Measurements from ENCODE around the gene USP37. TPM values are rescaled to one million over a fixed set of nuclear protein-coding genes. Genes with fewer than 3 reads are reported as not detected.
"Not testable (repeated sequence)": the region's sequence is repeated elsewhere in the genome, so short reads cannot be mapped to it uniquely, and the experiment has no call there.

The USP37 gene
- total RNA-seq, 1 experiment from 2014 or later, result 11.6 TPM

- H2AFZ ChIP-seq (ENCODE audit: low read length), result no peak overlapping the region
- H3K27ac ChIP-seq (ENCODE audit: low read length), result no peak overlapping the region
- no TSS peak for BruUV-seq (replicated peaks)
- peaks cover 41% of the 10 kb centered on the region for H3K36me3 ChIP-seq (ENCODE audit: low read depth, low read length)
- no peaks in the 10 kb centered on the region for H3K9me2 ChIP-seq (replicated peaks; ENCODE audit: low read length)
- DNase-seq, result no peak
- H4K20me1 ChIP-seq (ENCODE audit: low read length), result no peaks in the 10 kb centered on the region
- CTCF ChIA-PET, result no interaction called here
- H3K9me3 ChIP-seq (ENCODE audit: low read length), result no peaks in the 10 kb centered on the region
- intact Hi-C loops (cut with micrococcal nuclease), result no loop called here
- H3K4me1 ChIP-seq (ENCODE audit: insufficient read depth, low read length), result no peaks in the 10 kb centered on the region
- ATAC-seq, result no peak
- POLR2A ChIA-PET (ENCODE audit: unreplicated experiment), result no interaction called here
- no peak overlapping the region for H3K4me2 ChIP-seq (ENCODE audit: low read length)
- no peak overlapping the region for H3K4me3 ChIP-seq (ENCODE audit: low read length)
- H3K79me2 ChIP-seq (ENCODE audit: low read length), result peaks cover 9% of the 10 kb centered on the region
- no peak for TF ChIP-seq EZH2 (IDR thresholded peaks at IDR 0.05; ENCODE audit: low read length, unreplicated experiment)
- no peak for TF ChIP-seq EZH2phosphoT487 (IDR thresholded peaks at IDR 0.05; ENCODE audit: borderline replicate concordance, low read length)
- no peak for TF ChIP-seq CTCF (conservative IDR thresholded peaks at IDR 0.05; ENCODE audit: low read depth, low read length)
- H3K27me3 ChIP-seq (ENCODE audit: low read length), result no peaks in the 10 kb centered on the region
- H3K9ac ChIP-seq (ENCODE audit: low read length), result no peak overlapping the region
- H3F3A ChIP-seq (ENCODE audit: low read length, unreplicated experiment), result no peaks in the 10 kb centered on the region
Observed at GRCh38 chr2:218558986-218559385, 9.2 kb downstream of the USP37 start.

- TF ChIP-seq EZH2 (IDR thresholded peaks at IDR 0.05; ENCODE audit: low read length, unreplicated experiment), result no peak
- no peak for TF ChIP-seq EZH2phosphoT487 (IDR thresholded peaks at IDR 0.05; ENCODE audit: borderline replicate concordance, low read length)
- TF ChIP-seq CTCF (conservative IDR thresholded peaks at IDR 0.05; ENCODE audit: low read depth, low read length), result no peak
- no TSS peak for BruUV-seq (replicated peaks)
- no peak overlapping the region for H2AFZ ChIP-seq (ENCODE audit: low read length)
- no peak overlapping the region for H3K4me2 ChIP-seq (ENCODE audit: low read length)
- intact Hi-C loops (cut with micrococcal nuclease), result no loop called here
- H3K4me3 ChIP-seq (ENCODE audit: low read length), result no peak overlapping the region
- CTCF ChIA-PET, result no interaction called here
- POLR2A ChIA-PET (ENCODE audit: unreplicated experiment), result interaction anchor here (0.7 kb wide), 1 partner anchor 200 kb away, joined by 5 read pairs; no protein-coding TSS in a partner anchor
- ATAC-seq (peak; percentile 27), DNase-seq (no peak)
- H3K9ac ChIP-seq (ENCODE audit: low read length), result no peak overlapping the region
- no peaks in the 10 kb centered on the region for H3K9me3 ChIP-seq (ENCODE audit: low read length)
- H3K27ac ChIP-seq (ENCODE audit: low read length), result no peak overlapping the region
- no peaks in the 10 kb centered on the region for H3F3A ChIP-seq (ENCODE audit: low read length, unreplicated experiment)
- no peaks in the 10 kb centered on the region for H3K9me2 ChIP-seq (replicated peaks; ENCODE audit: low read length)
- no peaks in the 10 kb centered on the region for H3K4me1 ChIP-seq (ENCODE audit: insufficient read depth, low read length)
- no peaks in the 10 kb centered on the region for H4K20me1 ChIP-seq (ENCODE audit: low read length)
- no peaks in the 10 kb centered on the region for H3K27me3 ChIP-seq (ENCODE audit: low read length)
- H3K36me3 ChIP-seq (ENCODE audit: low read depth, low read length), result peaks cover 41% of the 10 kb centered on the region
- no peaks in the 10 kb centered on the region for H3K79me2 ChIP-seq (ENCODE audit: low read length)
Observed at GRCh38 chr2:218557941-218558340, 10.2 kb downstream of the USP37 start.

GRCh38 chr2:218555527-218555926 lies 12.6 kb downstream of the USP37 start:
- ChIA-PET CTCF (no interaction called here), POLR2A (ENCODE audit: unreplicated experiment) (no interaction called here)
- TF ChIP-seq CTCF (conservative IDR thresholded peaks at IDR 0.05; ENCODE audit: low read depth, low read length), result no peak
- no peak for TF ChIP-seq EZH2phosphoT487 (IDR thresholded peaks at IDR 0.05; ENCODE audit: borderline replicate concordance, low read length)
- no peak for TF ChIP-seq EZH2 (IDR thresholded peaks at IDR 0.05; ENCODE audit: low read length, unreplicated experiment)
- Histone ChIP-seq H4K20me1 (ENCODE audit: low read length) (no peaks in the 10 kb centered on the region), H3K4me1 (ENCODE audit: insufficient read depth, low read length) (no peaks in the 10 kb centered on the region), H3K36me3 (ENCODE audit: low read depth, low read length) (peaks cover 43% of the 10 kb centered on the region), H3K27me3 (ENCODE audit: low read length) (no peaks in the 10 kb centered on the region), H3F3A (ENCODE audit: low read length, unreplicated experiment) (no peaks in the 10 kb centered on the region), H3K9ac (ENCODE audit: low read length) (no peak overlapping the region), H3K79me2 (ENCODE audit: low read length) (no peaks in the 10 kb centered on the region), H3K4me2 (ENCODE audit: low read length) (no peak overlapping the region), H3K4me3 (ENCODE audit: low read length) (no peak overlapping the region), H3K27ac (ENCODE audit: low read length) (no peak overlapping the region), H3K9me2 (replicated peaks; ENCODE audit: low read length) (no peaks in the 10 kb centered on the region), H2AFZ (ENCODE audit: low read length) (no peak overlapping the region), H3K9me3 (ENCODE audit: low read length) (no peaks in the 10 kb centered on the region)
- intact Hi-C loops (cut with micrococcal nuclease), result no loop called here
- no peak for ATAC-seq
- DNase-seq, result no peak
- BruUV-seq (replicated peaks), result no TSS peak

GRCh38 chr2:218554225-218554624 lies 13.9 kb downstream of the USP37 start:
- peaks cover 40% of the 10 kb centered on the region for H3K36me3 ChIP-seq (ENCODE audit: low read depth, low read length)
- H4K20me1 ChIP-seq (ENCODE audit: low read length); H3K4me3 ChIP-seq (ENCODE audit: low read length); BruUV-seq (replicated peaks); H3F3A ChIP-seq (ENCODE audit: low read length, unreplicated experiment); H3K4me2 ChIP-seq (ENCODE audit: low read length); H3K27ac ChIP-seq (ENCODE audit: low read length); H3K4me1 ChIP-seq (ENCODE audit: insufficient read depth, low read length); CTCF ChIA-PET; H3K9me2 ChIP-seq (replicated peaks; ENCODE audit: low read length); H3K9ac ChIP-seq (ENCODE audit: low read length); H3K27me3 ChIP-seq (ENCODE audit: low read length); intact Hi-C loops (cut with micrococcal nuclease); DNase-seq; POLR2A ChIA-PET (ENCODE audit: unreplicated experiment); ATAC-seq; H3K79me2 ChIP-seq (ENCODE audit: low read length); H2AFZ ChIP-seq (ENCODE audit: low read length); H3K9me3 ChIP-seq (ENCODE audit: low read length): not testable (repeated sequence)
